ENCODE data around the gene CLMP. TPM values are rescaled to one million over a fixed set of nuclear protein-coding genes. Genes with fewer than 3 reads are reported as not detected.
A peak's percentile ranks its signal among the peaks of the same experiment; 100 is the strongest.

Gene CLMP
- total and polyA plus RNA-seq, 2 experiments from 2014 or later = 2.1 to 8.4 TPM

GRCh38 chr11:123183391-123184099 lies 11.5 kb downstream of the CLMP start:
- no peak for TF ChIP-seq CTCF (IDR thresholded peaks at IDR 0.05; ENCODE audit: low read depth, low read length)
- H3K27ac ChIP-seq = no peak overlapping the region
- no peaks in the 10 kb centered on the region for H3K27me3 ChIP-seq
- DNase-seq (ENCODE audit: low read depth in 1 of 2, low spot score in 1 of 2) = no peak
- no peaks in the 10 kb centered on the region for H3K9me3 ChIP-seq (ENCODE audit: low read depth)
- no peak overlapping the region for H3K4me3 ChIP-seq
- H3K4me1 ChIP-seq (ENCODE audit: low read depth) = no peaks in the 10 kb centered on the region
- no peaks in the 10 kb centered on the region for H3K36me3 ChIP-seq

- no peak for DNase-seq (ENCODE audit: low read depth in 1 of 2, low spot score in 1 of 2)
- no peaks in the 10 kb centered on the region for H3K9me3 ChIP-seq (ENCODE audit: low read depth)
- no peaks in the 10 kb centered on the region for H3K4me1 ChIP-seq (ENCODE audit: low read depth)
- no peaks in the 10 kb centered on the region for H3K27me3 ChIP-seq
- H3K36me3 ChIP-seq = no peaks in the 10 kb centered on the region
- no peak overlapping the region for H3K4me3 ChIP-seq
- no peak for TF ChIP-seq CTCF (IDR thresholded peaks at IDR 0.05; ENCODE audit: low read depth, low read length)
- H3K27ac ChIP-seq = no peak overlapping the region
Observed at GRCh38 chr11:123181767-123182500, 13.1 kb downstream of the CLMP start.

GRCh38 chr11:123181075-123181474 lies 14.0 kb downstream of the CLMP start:
- DNase-seq (ENCODE audit: low read depth in 1 of 2, low spot score in 1 of 2) = no peak
- Histone ChIP-seq H3K36me3 (no peaks in the 10 kb centered on the region), H3K27me3 (no peaks in the 10 kb centered on the region), H3K4me3 (no peak overlapping the region), H3K9me3 (ENCODE audit: low read depth) (no peaks in the 10 kb centered on the region), H3K27ac (no peak overlapping the region), H3K4me1 (ENCODE audit: low read depth) (no peaks in the 10 kb centered on the region)
- TF ChIP-seq CTCF (IDR thresholded peaks at IDR 0.05; ENCODE audit: low read depth, low read length) = no peak

- H3K4me3 ChIP-seq = no peak overlapping the region
- no peaks in the 10 kb centered on the region for H3K36me3 ChIP-seq
- no peaks in the 10 kb centered on the region for H3K27me3 ChIP-seq
- DNase-seq (ENCODE audit: low read depth in 1 of 2, low spot score in 1 of 2) = no peak
- no peak for TF ChIP-seq CTCF (IDR thresholded peaks at IDR 0.05; ENCODE audit: low read depth, low read length)
- H3K9me3 ChIP-seq (ENCODE audit: low read depth) = no peaks in the 10 kb centered on the region
- no peaks in the 10 kb centered on the region for H3K4me1 ChIP-seq (ENCODE audit: low read depth)
- H3K27ac ChIP-seq = no peak overlapping the region
Observed at GRCh38 chr11:123180574-123180973, 14.5 kb downstream of the CLMP start.

GRCh38 chr11:123180166-123180565 lies 14.9 kb downstream of the CLMP start:
- Histone ChIP-seq H3K27ac (no peak overlapping the region), H3K9me3 (ENCODE audit: low read depth) (no peaks in the 10 kb centered on the region), H3K27me3 (no peaks in the 10 kb centered on the region), H3K4me3 (no peak overlapping the region), H3K4me1 (ENCODE audit: low read depth) (no peaks in the 10 kb centered on the region), H3K36me3 (no peaks in the 10 kb centered on the region)
- TF ChIP-seq CTCF (IDR thresholded peaks at IDR 0.05; ENCODE audit: low read depth, low read length) = no peak
- peak in 1 of 2 donors; percentile 74 for DNase-seq (ENCODE audit: low read depth in 1 of 2, low spot score in 1 of 2)

Measured in cardiac muscle cell (in vitro differentiated cells and primary cell).